ENCODE data around the gene HBS1L.

HBS1L gene

GRCh38 chr6:134938896-134939295, 115.7 kb downstream of the HBS1L start:
- Histone ChIP-seq H3K9me2 (replicated peaks; ENCODE audit: insufficient read depth, low read length) (no peaks in the 10 kb centered on the region), H3F3A (ENCODE audit: insufficient read depth) (no peaks in the 10 kb centered on the region), H3K36me3 (ENCODE audit: low read length) (no peaks in the 10 kb centered on the region), H3K4me2 (ENCODE audit: low read depth, low read length, poor library complexity, severe bottlenecking) (no peak overlapping the region), H3K9ac (ENCODE audit: low read length) (no peak overlapping the region), H4K20me1 (ENCODE audit: low read depth, low read length) (no peaks in the 10 kb centered on the region), H3K4me3 (ENCODE audit: insufficient read depth, low read length, poor library complexity, severe bottlenecking) (no peak overlapping the region), H3K27ac (ENCODE audit: low read depth, low read length) (no peak overlapping the region), H3K9me3 (ENCODE audit: insufficient read depth, low read length) (no peaks in the 10 kb centered on the region), H3K27me3 (ENCODE audit: low read length) (no peaks in the 10 kb centered on the region), H2AFZ (ENCODE audit: low read depth, low read length, severe bottlenecking) (no peak overlapping the region), H3K79me2 (ENCODE audit: insufficient read depth, low read length) (no peaks in the 10 kb centered on the region)
- TF ChIP-seq CTCF (IDR thresholded peaks at IDR 0.05; ENCODE audit: insufficient read depth, low read length, poor library complexity, severe bottlenecking), result no peak
- no peak for TF ChIP-seq EZH2phosphoT487 (conservative IDR thresholded peaks at IDR 0.05; ENCODE audit: low read length)

- no peak for TF ChIP-seq CTCF (IDR thresholded peaks at IDR 0.05; ENCODE audit: insufficient read depth, low read length, poor library complexity, severe bottlenecking)
- TF ChIP-seq EZH2phosphoT487 (conservative IDR thresholded peaks at IDR 0.05; ENCODE audit: low read length), result no peak
- H3K27ac ChIP-seq (ENCODE audit: low read depth, low read length), result no peak overlapping the region
- no peak overlapping the region for H3K4me3 ChIP-seq (ENCODE audit: insufficient read depth, low read length, poor library complexity, severe bottlenecking)
- H3K4me2 ChIP-seq (ENCODE audit: low read depth, low read length, poor library complexity, severe bottlenecking), result no peak overlapping the region
- H3K27me3 ChIP-seq (ENCODE audit: low read length), result no peaks in the 10 kb centered on the region
- no peaks in the 10 kb centered on the region for H3K36me3 ChIP-seq (ENCODE audit: low read length)
- H3K9me3 ChIP-seq (ENCODE audit: insufficient read depth, low read length), result no peaks in the 10 kb centered on the region
- no peaks in the 10 kb centered on the region for H4K20me1 ChIP-seq (ENCODE audit: low read depth, low read length)
- H2AFZ ChIP-seq (ENCODE audit: low read depth, low read length, severe bottlenecking), result no peak overlapping the region
- no peaks in the 10 kb centered on the region for H3K9me2 ChIP-seq (replicated peaks; ENCODE audit: insufficient read depth, low read length)
- no peak overlapping the region for H3K9ac ChIP-seq (ENCODE audit: low read length)
- H3K79me2 ChIP-seq (ENCODE audit: insufficient read depth, low read length), result no peaks in the 10 kb centered on the region
- H3F3A ChIP-seq (ENCODE audit: insufficient read depth), result no peaks in the 10 kb centered on the region
Measured at GRCh38 chr6:134937426-134937825, 117.2 kb downstream of the HBS1L start.

GRCh38 chr6:134936931-134937330, 117.7 kb downstream of the HBS1L start:
- Histone ChIP-seq H3K79me2 (ENCODE audit: insufficient read depth, low read length) (no peaks in the 10 kb centered on the region), H3K9me2 (replicated peaks; ENCODE audit: insufficient read depth, low read length) (no peaks in the 10 kb centered on the region), H3K4me2 (ENCODE audit: low read depth, low read length, poor library complexity, severe bottlenecking) (no peak overlapping the region), H3K9me3 (ENCODE audit: insufficient read depth, low read length) (no peaks in the 10 kb centered on the region), H3K4me3 (ENCODE audit: insufficient read depth, low read length, poor library complexity, severe bottlenecking) (no peak overlapping the region), H3K27ac (ENCODE audit: low read depth, low read length) (no peak overlapping the region), H2AFZ (ENCODE audit: low read depth, low read length, severe bottlenecking) (no peak overlapping the region), H3F3A (ENCODE audit: insufficient read depth) (no peaks in the 10 kb centered on the region), H3K27me3 (ENCODE audit: low read length) (no peaks in the 10 kb centered on the region), H3K36me3 (ENCODE audit: low read length) (no peaks in the 10 kb centered on the region), H3K9ac (ENCODE audit: low read length) (no peak overlapping the region), H4K20me1 (ENCODE audit: low read depth, low read length) (no peaks in the 10 kb centered on the region)
- TF ChIP-seq CTCF (IDR thresholded peaks at IDR 0.05; ENCODE audit: insufficient read depth, low read length, poor library complexity, severe bottlenecking) (no peak), EZH2phosphoT487 (conservative IDR thresholded peaks at IDR 0.05; ENCODE audit: low read length) (no peak)

All from SU-DHL-6 (cell line).